ACHN (cell line): Measurements from ENCODE around the gene AP1S1.
"Not testable (repeated sequence)": the region's sequence is repeated elsewhere in the genome, so short reads cannot be mapped to it uniquely, and the experiment has no call there.

Source experiments
- DNase-seq: peaks from one replicate; pipeline ENCODE4 v3.0.0-alpha.2; 2015
- in situ Hi-C: cut with HindIII; loops from 2 replicates; pipeline ENCODE4 v1.10.0; 2017; ENCODE audit warnings: low sequenced_read_pairs, low pct_ligation_motif_present, low pct_unique_long_range_greater_than_20kb

Gene AP1S1

GRCh38 chr7:101180130-101180755, 26.0 kb downstream of the AP1S1 start, which contains the start of gene NAT16:
Gene NAT16 (minus strand): TSS chr7:101180293. CDS start chr7:101174807, 5,486 bp downstream.
- in situ Hi-C loops, result no loop called here
- no peak for DNase-seq

- DNase-seq, result peak; percentile 79
- in situ Hi-C loops, result no loop called here
These were observed 31.1 kb downstream of the AP1S1 start for GRCh38 chr7:101185258-101185839.

- in situ Hi-C loops, result no loop called here
- DNase-seq, result no peak
These were observed 31.9 kb downstream of the AP1S1 start for GRCh38 chr7:101186194-101186593.

GRCh38 chr7:101186844-101187428, 32.7 kb downstream of the AP1S1 start:
- no peak for DNase-seq
- in situ Hi-C loops, result no loop called here

GRCh38 chr7:101189109-101189508, 34.8 kb downstream of the AP1S1 start:
- in situ Hi-C loops, result no loop called here
- no peak for DNase-seq

GRCh38 chr7:101195884-101196283, 41.6 kb downstream of the AP1S1 start:
- in situ Hi-C loops, result no loop called here

GRCh38 chr7:101197991-101198390, 43.7 kb downstream of the AP1S1 start:
- no peak for DNase-seq
- in situ Hi-C loops, result no loop called here

More at GRCh38 chr7:101195884-101196283, 41.6 kb downstream of the AP1S1 start:
- no peak for DNase-seq

GRCh38 chr7:101198476-101198875, 44.2 kb downstream of the AP1S1 start:
- DNase-seq, result no peak
- in situ Hi-C loops, result no loop called here

GRCh38 chr7:101199522-101199921, 45.2 kb downstream of the AP1S1 start:
- in situ Hi-C loops, DNase-seq: not testable (repeated sequence)

- DNase-seq, result no peak
- in situ Hi-C loops, result no loop called here
These were observed 46.2 kb downstream of the AP1S1 start for GRCh38 chr7:101200504-101200861.

- no peak for DNase-seq
- in situ Hi-C loops, result no loop called here
These were observed 46.8 kb downstream of the AP1S1 start, which contains the start of gene MOGAT3 for GRCh38 chr7:101200862-101201599. Gene MOGAT3 (minus strand): TSS chr7:101201036. CDS start chr7:101200854, 182 bp downstream.

GRCh38 chr7:101201695-101202602, 47.7 kb downstream of the AP1S1 start:
- in situ Hi-C loops, result no loop called here
- DNase-seq, result no peak

- no peak for DNase-seq
- in situ Hi-C loops, result no loop called here
These were observed 48.3 kb downstream of the AP1S1 start for GRCh38 chr7:101202603-101202918.

GRCh38 chr7:101203740-101204738, 49.8 kb downstream of the AP1S1 start:
- DNase-seq, in situ Hi-C loops: not testable (repeated sequence)

- DNase-seq, result no peak
- in situ Hi-C loops, result no loop called here
These were observed 51.8 kb downstream of the AP1S1 start for GRCh38 chr7:101205901-101206664.

GRCh38 chr7:101206665-101207042, 52.4 kb downstream of the AP1S1 start:
- in situ Hi-C loops, result no loop called here
- DNase-seq, result no peak

- in situ Hi-C loops, result no loop called here
- no peak for DNase-seq
These were observed 53.2 kb downstream of the AP1S1 start for GRCh38 chr7:101207459-101207858.
